DMS153 treated with DMSO at 0.1 percent for 48 hours (cell line): Measurements from ENCODE around the gene ITGAE.

Source experiments
- DNase-seq: peaks from one replicate; lab custom pipeline; 2025; ENCODE audit not compliant: unreplicated experiment; lab: John Stamatoyannopoulos, UW

ITGAE gene

GRCh38 chr17:3675886-3676285 lies 125.1 kb downstream of the ITGAE start:
- DNase-seq, result no peak

GRCh38 chr17:3672571-3672970 lies 128.4 kb downstream of the ITGAE start:
- no peak for DNase-seq

GRCh38 chr17:3669548-3669947 lies 131.4 kb downstream of the ITGAE start:
- DNase-seq, result no peak

- no peak for DNase-seq
These were observed 132.0 kb downstream of the ITGAE start for GRCh38 chr17:3669085-3669347.

- DNase-seq, result peak; percentile 64
These were observed 132.5 kb downstream of the ITGAE start, which contains the start of the genes EMC6 and TAX1BP3 for GRCh38 chr17:3668279-3669084. Gene EMC6, plus strand, starts transcription at chr17:3668812. Its CDS starts 335 bp downstream, at chr17:3669147. Gene TAX1BP3, minus strand, starts transcription at chr17:3668578. Its CDS starts 52 bp downstream, at chr17:3668526.

GRCh38 chr17:3667366-3668278 lies 133.4 kb downstream of the ITGAE start:
- no peak for DNase-seq

GRCh38 chr17:3666516-3666915 lies 134.5 kb downstream of the ITGAE start:
- no peak for DNase-seq

GRCh38 chr17:3665834-3666233 lies 135.2 kb downstream of the ITGAE start:
- no peak for DNase-seq
